ENCODE results near the gene NID2.

NID2 gene

DNA sequence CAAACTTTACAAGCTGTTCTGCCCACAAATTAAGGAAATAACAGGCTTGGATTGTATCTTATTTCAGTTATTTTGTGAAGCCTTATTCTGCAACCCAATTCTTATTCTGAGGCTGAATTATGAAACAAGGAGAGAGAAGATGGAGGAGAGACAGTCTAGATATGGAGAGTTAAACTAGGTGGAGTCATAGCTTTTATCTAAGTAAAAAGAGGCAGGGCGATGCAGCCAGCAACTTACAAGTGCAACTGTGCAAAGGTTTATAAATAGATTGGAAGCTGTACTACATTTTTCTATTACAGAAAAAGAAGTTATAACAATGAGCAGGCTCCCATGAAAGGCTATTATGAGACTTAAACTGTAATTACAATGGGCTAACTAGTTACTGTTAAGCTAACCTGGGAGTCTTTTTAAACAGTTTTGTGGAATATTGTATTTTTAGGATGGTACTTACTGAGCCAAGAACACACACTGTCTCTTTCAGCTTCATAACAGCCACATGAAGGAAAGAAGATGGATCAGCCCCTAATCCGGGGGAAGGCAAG is 22.4 kb downstream of the NID2 start:
- Histone ChIP-seq H3K9me3 (no peaks in the 10 kb centered on the region), H3K27me3 (no peaks in the 10 kb centered on the region), H3K36me3 (no peaks in the 10 kb centered on the region), H3K4me3 (ENCODE audit: low read depth, low read length) (no peak overlapping the region), H3K4me1 (peaks cover under 1% of the 10 kb centered on the region; the same call in 1 of the 2 replicates)
- TF ChIP-seq, protein P1, sequence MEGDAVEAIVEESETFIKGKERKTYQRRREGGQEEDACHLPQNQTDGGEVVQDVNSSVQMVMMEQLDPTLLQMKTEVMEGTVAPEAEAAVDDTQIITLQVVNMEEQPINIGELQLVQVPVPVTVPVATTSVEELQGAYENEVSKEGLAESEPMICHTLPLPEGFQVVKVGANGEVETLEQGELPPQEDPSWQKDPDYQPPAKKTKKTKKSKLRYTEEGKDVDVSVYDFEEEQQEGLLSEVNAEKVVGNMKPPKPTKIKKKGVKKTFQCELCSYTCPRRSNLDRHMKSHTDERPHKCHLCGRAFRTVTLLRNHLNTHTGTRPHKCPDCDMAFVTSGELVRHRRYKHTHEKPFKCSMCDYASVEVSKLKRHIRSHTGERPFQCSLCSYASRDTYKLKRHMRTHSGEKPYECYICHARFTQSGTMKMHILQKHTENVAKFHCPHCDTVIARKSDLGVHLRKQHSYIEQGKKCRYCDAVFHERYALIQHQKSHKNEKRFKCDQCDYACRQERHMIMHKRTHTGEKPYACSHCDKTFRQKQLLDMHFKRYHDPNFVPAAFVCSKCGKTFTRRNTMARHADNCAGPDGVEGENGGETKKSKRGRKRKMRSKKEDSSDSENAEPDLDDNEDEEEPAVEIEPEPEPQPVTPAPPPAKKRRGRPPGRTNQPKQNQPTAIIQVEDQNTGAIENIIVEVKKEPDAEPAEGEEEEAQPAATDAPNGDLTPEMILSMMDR (IDR thresholded peaks at IDR 0.05; ENCODE audit: low read depth, low read length): no peak
- DNase-seq: no peak

DNA sequence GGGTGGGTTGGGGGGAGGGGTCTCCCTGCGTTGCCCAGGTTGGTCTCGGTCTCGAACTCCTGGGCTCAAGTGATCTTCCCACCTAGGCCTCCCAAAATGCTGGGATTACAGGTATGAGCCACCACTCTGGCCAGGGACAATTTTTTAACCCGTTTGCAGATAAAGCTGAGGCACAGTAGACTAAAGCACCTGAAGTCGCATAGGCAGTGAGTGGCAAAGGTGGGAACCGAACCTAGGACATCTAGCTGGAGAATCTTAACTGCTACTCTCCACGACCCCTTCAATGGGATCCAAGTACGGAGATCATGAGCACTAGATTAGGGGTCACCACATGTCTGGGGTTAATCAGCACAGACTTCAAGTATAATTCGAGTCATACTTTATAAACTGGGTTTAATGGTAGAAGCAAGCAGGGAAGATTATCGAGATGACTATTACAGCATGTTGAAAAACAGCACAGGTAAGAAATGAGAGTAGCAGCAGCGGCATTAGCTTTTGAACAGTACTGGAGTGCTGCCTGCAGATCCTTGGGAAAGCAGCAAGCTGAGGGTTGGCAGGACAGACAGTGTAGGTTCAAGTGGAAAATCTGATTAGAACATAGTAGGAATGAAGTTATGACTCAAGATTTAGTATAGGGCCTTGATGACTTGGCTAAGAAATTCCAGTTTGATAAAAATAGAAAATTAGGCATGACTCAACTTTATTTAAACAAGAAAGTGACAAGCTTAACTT is 23.9 kb downstream of the NID2 start:
- no peak for DNase-seq
- no peaks in the 10 kb centered on the region for H3K27me3 ChIP-seq
- TF ChIP-seq, protein P1 (IDR thresholded peaks at IDR 0.05; ENCODE audit: low read depth, low read length): no peak

DNA sequence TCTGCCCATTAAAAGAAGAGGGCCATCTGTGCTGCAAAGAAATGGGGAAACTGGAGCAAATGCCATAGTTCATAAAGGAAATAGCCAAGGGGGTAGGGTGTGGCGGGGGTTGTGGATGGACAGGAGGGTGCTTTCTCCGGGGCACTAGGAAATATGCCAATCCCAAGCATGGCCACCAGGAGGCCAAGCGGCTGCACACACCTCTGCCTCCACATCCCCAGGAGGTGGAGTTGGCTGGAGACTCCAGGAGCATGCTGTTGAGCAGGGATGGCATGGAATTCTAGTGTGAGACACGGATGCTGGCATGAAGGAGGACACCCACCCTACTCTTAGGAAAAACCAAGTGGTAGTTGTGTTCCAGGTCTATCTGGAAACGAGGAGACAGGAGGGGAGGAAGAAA is 25.2 kb downstream of the NID2 start:
- DNase-seq: peak; percentile 79
- TF ChIP-seq, protein P1 (IDR thresholded peaks at IDR 0.05; ENCODE audit: low read depth, low read length): peak; percentile 87
- Histone ChIP-seq H3K27me3 (no peaks in the 10 kb centered on the region), H3K4me3 (ENCODE audit: low read depth, low read length) (no peak overlapping the region), H3K4me1 (no peaks in the 10 kb centered on the region), H3K9me3 (no peaks in the 10 kb centered on the region), H3K36me3 (no peaks in the 10 kb centered on the region)

More for the DNA sequence above, 23.9 kb downstream of the NID2 start:
- no peaks in the 10 kb centered on the region for H3K9me3 ChIP-seq
- H3K36me3 ChIP-seq: no peaks in the 10 kb centered on the region
- H3K4me1 ChIP-seq: no peaks in the 10 kb centered on the region
- H3K4me3 ChIP-seq (ENCODE audit: low read depth, low read length): no peak overlapping the region

DNA sequence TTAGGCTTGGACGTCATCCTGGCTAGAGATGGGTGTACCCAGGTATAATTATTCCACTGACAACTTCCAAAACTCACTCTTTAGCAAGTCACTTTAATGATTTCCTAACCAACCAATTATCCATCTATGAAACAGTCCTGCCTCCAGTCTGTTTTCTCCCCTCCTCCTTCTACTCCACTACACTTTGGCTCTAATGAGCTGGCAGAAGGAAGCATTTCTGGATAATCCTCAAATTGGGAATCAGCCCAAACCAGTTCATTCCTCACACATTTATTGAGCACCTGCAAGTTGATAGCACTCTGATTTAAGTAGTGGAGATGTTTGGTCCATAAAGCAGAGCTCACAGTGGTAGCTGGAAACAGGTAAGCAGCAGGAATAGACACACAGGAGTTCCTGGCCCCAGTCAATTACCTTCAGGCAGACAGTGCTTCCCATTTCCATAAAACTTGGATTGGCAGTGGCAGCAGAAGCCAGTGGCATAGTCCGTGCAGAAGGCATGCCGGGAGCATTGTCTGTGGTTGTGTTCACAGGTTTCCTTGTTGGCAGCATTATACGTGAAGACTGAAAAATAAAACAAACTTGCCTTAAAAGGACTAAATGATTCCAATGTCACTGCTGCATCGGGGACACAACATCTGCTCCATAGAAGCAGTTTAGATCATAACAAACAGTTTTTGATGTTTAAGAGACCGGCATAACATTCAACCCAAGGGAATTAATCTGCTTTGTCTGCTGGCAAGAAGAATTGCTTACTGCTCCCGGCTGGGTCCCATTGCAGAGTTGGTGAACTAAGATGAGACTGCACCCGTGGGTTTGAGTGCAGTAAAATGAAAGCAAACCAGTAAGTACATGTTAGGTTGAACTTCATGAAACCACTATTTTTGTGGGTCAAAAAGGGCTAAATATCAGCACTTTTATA is 26.2 kb downstream of the NID2 start:
- Histone ChIP-seq H3K27me3 (no peaks in the 10 kb centered on the region), H3K9me3 (no peaks in the 10 kb centered on the region), H3K4me3 (ENCODE audit: low read depth, low read length) (no peak overlapping the region), H3K36me3 (no peaks in the 10 kb centered on the region), H3K4me1 (no peaks in the 10 kb centered on the region)
- TF ChIP-seq, protein P1 (IDR thresholded peaks at IDR 0.05; ENCODE audit: low read depth, low read length): no peak
- DNase-seq: no peak

DNA sequence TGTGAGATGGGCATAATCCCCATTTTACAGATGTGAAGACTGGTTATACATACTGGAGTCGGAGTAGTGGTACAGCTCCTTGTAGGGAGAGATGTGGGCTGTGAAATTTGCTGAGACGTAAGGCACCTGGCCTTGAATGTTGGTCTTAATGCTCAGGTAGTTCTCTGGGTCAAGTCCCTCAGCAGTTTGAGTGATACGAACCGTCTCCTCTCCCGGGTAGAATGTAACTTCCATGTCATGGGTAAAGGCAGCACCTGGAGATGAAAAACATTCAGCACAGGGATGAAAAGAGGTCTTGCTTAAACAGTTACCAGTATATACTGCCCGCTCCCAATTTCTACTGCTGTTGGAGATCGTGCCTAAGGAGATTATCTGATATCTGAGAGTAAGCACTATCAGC is 28.3 kb downstream of the NID2 start:
- TF ChIP-seq, protein P1 (IDR thresholded peaks at IDR 0.05; ENCODE audit: low read depth, low read length): no peak
- no peaks in the 10 kb centered on the region for H3K4me1 ChIP-seq
- no peaks in the 10 kb centered on the region for H3K27me3 ChIP-seq
- no peak for DNase-seq
- no peak overlapping the region for H3K4me3 ChIP-seq (ENCODE audit: low read depth, low read length)
- no peaks in the 10 kb centered on the region for H3K36me3 ChIP-seq
- H3K9me3 ChIP-seq: no peaks in the 10 kb centered on the region

All from BE2C (cell line).